GM12865 (cell line): ENCODE measurements around the gene ATF7.

Source experiments
- DNase-seq: peaks from one replicate; pipeline ENCODE4 v3.0.0; 2010; ENCODE audit warnings: low read depth
- H3K4me3 ChIP-seq: 2 replicates; pipeline ENCODE4 v1.5.1; 2011; ENCODE audit warnings: mild to moderate bottlenecking, low read depth, low read length, control low read depth
- CTCF ChIP-seq: IDR thresholded peaks from 2 replicates; pipeline ENCODE4 v1.5.1; 2011; ENCODE audit warnings: low read length, control low read depth, low read depth, inconsistent platforms; ENCODE audit not compliant: insufficient read depth; ENCODE audit errors: missing control alignments

ATF7 gene

DNA sequence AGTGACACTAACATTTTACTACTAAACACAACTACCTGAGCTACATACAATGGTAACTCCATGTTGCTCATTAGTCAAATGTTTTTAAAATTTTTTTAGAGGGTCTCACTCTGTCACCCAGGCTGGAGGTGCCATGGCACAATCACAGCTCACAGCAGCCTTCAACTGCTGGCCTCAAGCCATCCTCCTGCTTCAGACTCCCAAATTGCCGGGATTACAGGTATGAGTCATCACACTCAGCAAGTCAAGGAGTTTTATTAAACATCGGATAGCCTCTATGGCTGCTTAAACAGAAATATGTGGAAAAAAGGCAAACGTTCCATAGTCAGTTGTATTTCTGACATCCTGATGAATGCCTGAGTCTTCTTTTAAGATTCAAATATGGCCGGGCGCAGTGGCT is 107.8 kb downstream of the ATF7 start:
- no peak for TF ChIP-seq CTCF
- no peak overlapping the region for H3K4me3 ChIP-seq
- no peak for DNase-seq

- DNase-seq = no peak
- no peak overlapping the region for H3K4me3 ChIP-seq
- no peak for TF ChIP-seq CTCF
These were observed 109.3 kb downstream of the ATF7 start for GRCh38 chr12:53516758-53517455.

- no peak for DNase-seq
- no peak for TF ChIP-seq CTCF
- H3K4me3 ChIP-seq = no peak overlapping the region
These were observed 110.9 kb downstream of the ATF7 start for GRCh38 chr12:53515291-53515680.

- no peak overlapping the region for H3K4me3 ChIP-seq
- no peak for TF ChIP-seq CTCF
- DNase-seq = no peak
These were observed 111.4 kb downstream of the ATF7 start for GRCh38 chr12:53514628-53515290.

DNA sequence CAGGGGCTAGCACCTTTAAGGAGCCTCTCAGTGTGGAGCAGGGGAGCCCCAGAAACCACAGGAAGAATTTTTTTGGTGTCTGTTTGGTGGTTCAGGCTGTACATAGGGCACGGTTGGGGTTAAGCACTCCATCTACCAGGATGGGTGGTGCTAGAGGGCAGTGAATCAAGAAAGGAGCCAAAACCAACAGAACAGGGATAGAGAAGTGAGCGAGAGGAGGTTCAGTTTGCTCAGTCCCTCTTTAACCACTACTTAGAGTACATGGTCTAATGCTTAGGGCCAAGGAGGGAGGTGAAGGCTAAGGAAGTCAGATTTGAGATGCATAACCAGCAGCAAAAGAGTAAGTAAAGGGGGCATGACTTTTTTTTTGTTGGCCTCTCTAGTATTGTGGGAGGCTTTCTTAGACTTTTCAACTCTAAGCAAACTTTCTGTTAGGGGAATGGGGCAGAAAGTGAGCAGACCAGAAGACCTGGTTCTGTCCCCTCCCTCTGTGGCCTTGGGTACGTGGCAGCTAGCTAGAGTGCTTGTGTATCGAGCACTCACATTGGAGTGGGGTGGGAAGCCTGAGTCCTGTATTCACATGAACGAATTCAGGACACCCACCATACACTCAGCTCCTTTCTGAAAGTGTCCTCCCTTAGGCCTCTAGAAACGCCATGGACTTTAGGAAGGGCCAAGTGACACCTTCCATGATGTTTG is 112.3 kb downstream of the ATF7 start:
- no peak overlapping the region for H3K4me3 ChIP-seq
- no peak for TF ChIP-seq CTCF
- DNase-seq = no peak

- TF ChIP-seq CTCF = no peak
- H3K4me3 ChIP-seq = no peak overlapping the region
- no peak for DNase-seq
These were observed 115.9 kb downstream of the ATF7 start for GRCh38 chr12:53510181-53510812.
